GM12875 (cell line): Measurements from ENCODE around the gene TMTC2.

Source experiments
- H3K4me3 ChIP-seq: one replicate; pipeline ENCODE4 v1.5.1; 2011; ENCODE audit warnings: low read depth, low read length, control low read depth
- CTCF ChIP-seq: IDR thresholded peaks from 2 replicates; pipeline ENCODE4 v1.5.1; 2011; ENCODE audit warnings: low read depth, mild to moderate bottlenecking, control low read depth, inconsistent platforms, low read length, moderate library complexity, borderline replicate concordance; ENCODE audit not compliant: insufficient read depth

Gene TMTC2

GRCh38 chr12:83049306-83049705 is 362.6 kb downstream of the TMTC2 start:
- no peak for TF ChIP-seq CTCF
- no peak overlapping the region for H3K4me3 ChIP-seq

- no peak overlapping the region for H3K4me3 ChIP-seq
- no peak for TF ChIP-seq CTCF
These were observed 366.3 kb downstream of the TMTC2 start for GRCh38 chr12:83052890-83053541.

- H3K4me3 ChIP-seq, result no peak overlapping the region
These were observed 370.7 kb downstream of the TMTC2 start for GRCh38 chr12:83057436-83057835.

GRCh38 chr12:83059107-83059506 is 372.4 kb downstream of the TMTC2 start:
- H3K4me3 ChIP-seq, result no peak overlapping the region
- no peak for TF ChIP-seq CTCF

More at GRCh38 chr12:83057436-83057835, 370.7 kb downstream of the TMTC2 start:
- no peak for TF ChIP-seq CTCF

GRCh38 chr12:83065562-83065961 is 378.9 kb downstream of the TMTC2 start:
- no peak for TF ChIP-seq CTCF
- no peak overlapping the region for H3K4me3 ChIP-seq

GRCh38 chr12:83067981-83068380 is 381.3 kb downstream of the TMTC2 start:
- no peak for TF ChIP-seq CTCF
- H3K4me3 ChIP-seq, result no peak overlapping the region

- no peak overlapping the region for H3K4me3 ChIP-seq
- TF ChIP-seq CTCF, result no peak
These were observed 387.7 kb downstream of the TMTC2 start for GRCh38 chr12:83074358-83074894.
